H9 (cell line): ENCODE measurements around the gene FAM193A. TPM values are rescaled to one million over a fixed set of nuclear protein-coding genes. Genes with fewer than 3 reads are reported as not detected.

Experiments
- DNase-seq: peaks from one replicate; pipeline ENCODE4 v3.0.0-alpha.2; 2017
- H2AFZ ChIP-seq: one replicate; pipeline ENCODE4 v1.6.1; 2013; ENCODE audit warnings: mild to moderate bottlenecking, low read length, control low read depth, moderate library complexity
- H2AK5ac ChIP-seq: 2 replicates; pipeline ENCODE4 v1.6.1; 2013; ENCODE audit warnings: low read length, control low read depth, mixed read lengths; ENCODE audit not compliant: insufficient read length
- H2BK120ac ChIP-seq: one replicate; pipeline ENCODE4 v1.6.1; 2013; ENCODE audit warnings: low read depth, mild to moderate bottlenecking, low read length, control low read depth, inconsistent platforms; ENCODE audit not compliant: poor library complexity, severe bottlenecking
- H2BK12ac ChIP-seq: 2 replicates; pipeline ENCODE4 v1.6.1; 2013; ENCODE audit warnings: low read length, control low read depth, mixed read lengths, low read depth; ENCODE audit not compliant: insufficient read length
- H2BK15ac ChIP-seq: 2 replicates; pipeline ENCODE4 v1.6.1; 2013; ENCODE audit warnings: low read depth, low read length, control low read depth
- H2BK20ac ChIP-seq: one replicate; pipeline ENCODE4 v1.6.1; 2013; ENCODE audit warnings: low read depth, mild to moderate bottlenecking, low read length, control low read depth, inconsistent platforms; ENCODE audit not compliant: poor library complexity, severe bottlenecking
- H2BK5ac ChIP-seq: 2 replicates; pipeline ENCODE4 v1.6.1; 2013; ENCODE audit warnings: low read length, control low read depth, mixed read lengths; ENCODE audit not compliant: insufficient read length
- H3K14ac ChIP-seq: 2 replicates; pipeline ENCODE4 v1.6.1; 2013; ENCODE audit warnings: low read length, control low read depth; ENCODE audit not compliant: insufficient read depth
- H3K18ac ChIP-seq: 2 replicates; pipeline ENCODE4 v1.6.1; 2013; ENCODE audit warnings: low read depth, mild to moderate bottlenecking, mixed read lengths, low read length, control low read depth; ENCODE audit not compliant: insufficient read length
- H3K23ac ChIP-seq: 2 replicates; pipeline ENCODE4 v1.6.1; 2013; ENCODE audit warnings: low read length, control low read depth, mixed read lengths, low read depth; ENCODE audit not compliant: insufficient read length
- H3K23me2 ChIP-seq: 2 replicates; pipeline ENCODE4 v1.6.1; 2013; ENCODE audit warnings: low read depth, mild to moderate bottlenecking, mixed read lengths, low read length, control low read depth; ENCODE audit not compliant: insufficient read length, poor library complexity, severe bottlenecking
- H3K27ac ChIP-seq: 2 replicates; pipeline ENCODE4 v1.5.1; 2013; ENCODE audit warnings: low read length, control low read depth, mixed read lengths, low read depth; ENCODE audit not compliant: insufficient read length
- H3K27me3 ChIP-seq: 2 replicates; pipeline ENCODE4 v1.6.1; 2013; ENCODE audit warnings: low read length, control low read depth, inconsistent platforms; ENCODE audit not compliant: insufficient read depth
- H3K4ac ChIP-seq: 2 replicates; pipeline ENCODE4 v1.6.1; 2013; ENCODE audit warnings: low read depth, mild to moderate bottlenecking, control low read depth, inconsistent platforms, low read length, moderate library complexity
- H3K4me1 ChIP-seq: 2 replicates; pipeline ENCODE4 v1.6.1; 2013; ENCODE audit warnings: low read length, control low read depth, inconsistent platforms; ENCODE audit not compliant: insufficient read depth
- H3K4me2 ChIP-seq: 2 replicates; pipeline ENCODE4 v1.6.1; 2013; ENCODE audit warnings: low read length, control low read depth, mixed read lengths; ENCODE audit not compliant: insufficient read length, insufficient read depth
- H3K56ac ChIP-seq: 2 replicates; pipeline ENCODE4 v1.6.1; 2013; ENCODE audit warnings: low read depth, mild to moderate bottlenecking, mixed read lengths, low read length, control low read depth; ENCODE audit not compliant: insufficient read length
- H3K79me1 ChIP-seq: 2 replicates; pipeline ENCODE4 v1.6.1; 2013; ENCODE audit warnings: low read depth, mild to moderate bottlenecking, moderate library complexity, low read length, control low read depth, inconsistent platforms; ENCODE audit not compliant: insufficient read depth, poor library complexity, severe bottlenecking
- H3K79me2 ChIP-seq: 2 replicates; pipeline ENCODE4 v1.6.1; 2013; ENCODE audit warnings: low read length, control low read depth, inconsistent platforms; ENCODE audit not compliant: insufficient read depth
- H3K9ac ChIP-seq: 2 replicates; pipeline ENCODE4 v1.6.1; 2013; ENCODE audit warnings: low read length, control low read depth, mixed read lengths; ENCODE audit not compliant: insufficient read length; ENCODE audit errors: extremely low read depth
- H3K9me3 ChIP-seq: one replicate; pipeline ENCODE4 v1.6.1; 2013; ENCODE audit warnings: low read depth, low read length, inconsistent platforms; ENCODE audit not compliant: control insufficient read depth
- H3T11ph ChIP-seq: one replicate; pipeline ENCODE4 v1.6.1; 2013; ENCODE audit warnings: mild to moderate bottlenecking, low read length, control low read depth, inconsistent platforms
- H4K20me1 ChIP-seq: one replicate; pipeline ENCODE4 v1.6.1; 2013; ENCODE audit not compliant: control insufficient read depth, insufficient read length, insufficient read depth
- H4K5ac ChIP-seq: 2 replicates; pipeline ENCODE4 v1.6.1; 2013; ENCODE audit warnings: low read depth, mild to moderate bottlenecking, mixed read lengths, low read length, control low read depth; ENCODE audit not compliant: insufficient read length
- H4K8ac ChIP-seq: replicated peaks from 2 replicates; pipeline ENCODE4 v1.6.1; 2013; ENCODE audit warnings: low read length, control low read depth, mixed read lengths, low read depth; ENCODE audit not compliant: insufficient read length
- H4K91ac ChIP-seq: 2 replicates; pipeline ENCODE4 v1.6.1; 2013; ENCODE audit warnings: low read depth, mild to moderate bottlenecking, moderate library complexity, mixed read lengths, low read length, control low read depth; ENCODE audit not compliant: insufficient read length
- H3K27ac Mint-ChIP-seq, 3 experiments: 2 replicates in 2 of 3; 3 replicates in 1 of 3; pipeline ENCODE4 v1.8.0; 2020 to 2021; ENCODE audit warnings: mixed read lengths in 3 of 3, mild to moderate bottlenecking in 1 of 3, moderate library complexity in 1 of 3
- H3K27me3 Mint-ChIP-seq: 2 replicates; pipeline ENCODE4 v1.8.0; 2021; ENCODE audit warnings: low read depth, mild to moderate bottlenecking, moderate library complexity, mixed read lengths
- H3K36me3 Mint-ChIP-seq, 3 experiments: 2 replicates in 2 of 3; 3 replicates in 1 of 3; pipeline ENCODE4 v1.8.0; 2020 to 2021; ENCODE audit warnings: low read depth in 3 of 3, mixed read lengths in 3 of 3; ENCODE audit not compliant: insufficient read depth in 1 of 3
- H3K4me1 Mint-ChIP-seq, 2 experiments: 2 replicates each; pipeline ENCODE4 v1.8.0; 2020; ENCODE audit warnings: mixed read lengths in 2 of 2
- H3K4me3 Mint-ChIP-seq, 2 experiments: 2 replicates in 1 of 2; 3 replicates in 1 of 2; pipeline ENCODE4 v1.8.0; 2020 to 2021; ENCODE audit warnings: mild to moderate bottlenecking in 2 of 2, mixed read lengths in 2 of 2, moderate library complexity in 1 of 2
- H3K9me3 Mint-ChIP-seq, 2 experiments: 2 replicates in 1 of 2; 3 replicates in 1 of 2; pipeline ENCODE4 v1.8.0; 2020; ENCODE audit warnings: mild to moderate bottlenecking in 2 of 2, mixed read lengths in 2 of 2, moderate library complexity in 1 of 2
- CTCF ChIP-seq: fragments of 200-600 bp; sonication (generic); conservative IDR thresholded peaks from 3 replicates; pipeline ENCODE4 v1.8.0; 2021; ENCODE audit warnings: antibody characterized with exemption, mild to moderate bottlenecking
- WGBS: extraction: QIAGEN DNeasy Blood & Tissue Kit; methylation state at CpG from one replicate; pipeline ENCODE4 v1.1.7; 2013; ENCODE audit warnings: missing lambda C conversion rate, low lambda C conversion rate, mixed read lengths; ENCODE audit not compliant: insufficient read length; ENCODE audit errors: extremely low coverage; 5-methylcytosine and 5-hydroxymethylcytosine counted together
- total RNA-seq: library from RNA; stranded (reverse); gene quantifications from 2 replicates; pipeline ENCODE4 v1.2.1, GENCODE V29; 2021

Gene FAM193A
- total RNA-seq, 1 experiment from 2014 or later: 36.9 TPM

DNA sequence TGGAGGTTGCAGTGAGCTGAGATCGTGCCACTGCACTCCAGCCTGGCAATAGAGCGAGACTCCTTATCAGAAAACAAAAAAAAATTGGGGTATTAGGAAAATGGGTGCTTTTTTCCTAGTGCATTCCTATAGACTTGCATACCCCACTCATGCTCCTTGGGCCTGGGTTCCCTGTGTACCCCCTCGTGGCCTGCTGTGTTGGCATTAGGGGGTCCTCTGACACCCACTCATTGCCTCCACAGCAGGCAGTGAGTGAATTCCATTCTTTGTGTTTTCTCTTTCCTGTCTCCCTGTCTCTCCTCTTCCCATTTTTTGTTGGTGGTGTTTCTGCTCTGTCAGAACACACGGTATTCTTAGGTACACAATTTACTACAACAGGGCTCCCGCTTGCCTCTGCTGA lies 176.9 kb downstream of the FAM193A start:
- H3K18ac ChIP-seq: no peak overlapping the region
- H4K91ac ChIP-seq: no peak overlapping the region
- no peak overlapping the region for H2BK20ac ChIP-seq
- no peaks in the 10 kb centered on the region for H4K20me1 ChIP-seq
- Mint-ChIP-seq H3K27me3 (no peaks in the 10 kb centered on the region), H3K36me3 (peaks cover 18 to 48% (median 37%) of the 10 kb centered on the region in 3 experiments; a peak in 6 of 7 replicates), H3K4me1 (peaks cover 4 to 7% of the 10 kb centered on the region in 2 experiments; a peak in 3 of 4 replicates), H3K4me3 (no peak overlapping the region), H3K27ac (no peak overlapping the region; a peak in 1 of 7 replicates), H3K9me3 (peaks cover 0 to 3% of the 10 kb centered on the region in 2 experiments; a peak in 1 of 5 replicates)
- H3K4me1 ChIP-seq: no peaks in the 10 kb centered on the region
- H3K9ac ChIP-seq: no peak overlapping the region
- H3K27ac ChIP-seq: no peak overlapping the region
- no peaks in the 10 kb centered on the region for H3K23me2 ChIP-seq
- no peak overlapping the region for H4K8ac ChIP-seq
- no peak overlapping the region for H2AK5ac ChIP-seq
- no peak overlapping the region for H3K14ac ChIP-seq
- no peak overlapping the region for H4K5ac ChIP-seq
- H2AFZ ChIP-seq: no peak overlapping the region
- no peaks in the 10 kb centered on the region for H3K9me3 ChIP-seq
- no peak overlapping the region for H3K56ac ChIP-seq
- H3K23ac ChIP-seq: no peak overlapping the region
- H3K4ac ChIP-seq: no peak overlapping the region
- no peaks in the 10 kb centered on the region for H3K79me1 ChIP-seq
- H2BK12ac ChIP-seq: no peak overlapping the region
- H2BK5ac ChIP-seq: no peak overlapping the region
- no peaks in the 10 kb centered on the region for H3K79me2 ChIP-seq
- H2BK120ac ChIP-seq: no peak overlapping the region
- H3T11ph ChIP-seq: no peak overlapping the region
- H3K27me3 ChIP-seq: no peaks in the 10 kb centered on the region
- no peak overlapping the region for H3K4me2 ChIP-seq
- H2BK15ac ChIP-seq: no peak overlapping the region
- no peak for DNase-seq
- no CpG with 5 or more reads among the region's 5 CpGs for WGBS
- no peak for TF ChIP-seq CTCF
